Activated naive CD4-positive, alpha-beta T cell treated with Interleukin-2 at 50 U/mL for 16 hours (primary cell): ENCODE measurements around the gene FES.
"Not testable (repeated sequence)": the region's sequence is repeated elsewhere in the genome, so short reads cannot be mapped to it uniquely, and the experiment has no call there.

Experiments used
- DNase-seq: peaks from one replicate; pipeline ENCODE4 v3.0.0-alpha.2; 2020

Gene FES

GRCh38 chr15:90893175-90894090 is 9.1 kb downstream of the FES start:
- no peak for DNase-seq

DNA sequence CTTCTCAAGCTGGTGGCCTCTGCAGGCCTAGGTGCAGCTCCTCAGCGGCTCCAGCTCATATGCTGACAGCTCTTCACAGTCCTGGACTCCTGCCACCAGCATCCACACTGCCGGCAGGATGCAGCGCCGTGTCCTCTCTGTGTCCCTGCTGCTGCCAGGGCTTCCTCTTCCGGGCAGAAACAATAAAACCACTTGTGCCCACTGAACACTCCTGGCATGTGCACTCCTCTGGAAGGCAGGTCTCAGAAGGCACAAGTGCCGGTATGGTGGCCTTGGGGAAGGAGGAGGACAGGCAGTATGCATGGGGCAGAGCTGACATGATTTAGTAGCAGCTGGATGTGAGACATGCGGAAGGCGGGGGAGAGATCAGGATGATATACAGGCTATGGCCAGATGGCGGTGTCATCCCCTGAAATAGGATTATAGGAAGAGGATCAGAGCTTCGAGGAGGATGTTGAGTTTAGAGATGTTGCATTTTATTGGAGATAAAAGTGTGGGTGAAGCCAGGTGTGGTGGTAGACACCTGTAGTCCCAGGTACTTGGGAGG is 11.3 kb downstream of the FES start:
- DNase-seq, result no peak

- DNase-seq, result not testable (repeated sequence)
Observed at GRCh38 chr15:90897131-90897655, 12.9 kb downstream of the FES start.

- no peak for DNase-seq
Observed at GRCh38 chr15:90901175-90902039, 17.1 kb downstream of the FES start.

DNA sequence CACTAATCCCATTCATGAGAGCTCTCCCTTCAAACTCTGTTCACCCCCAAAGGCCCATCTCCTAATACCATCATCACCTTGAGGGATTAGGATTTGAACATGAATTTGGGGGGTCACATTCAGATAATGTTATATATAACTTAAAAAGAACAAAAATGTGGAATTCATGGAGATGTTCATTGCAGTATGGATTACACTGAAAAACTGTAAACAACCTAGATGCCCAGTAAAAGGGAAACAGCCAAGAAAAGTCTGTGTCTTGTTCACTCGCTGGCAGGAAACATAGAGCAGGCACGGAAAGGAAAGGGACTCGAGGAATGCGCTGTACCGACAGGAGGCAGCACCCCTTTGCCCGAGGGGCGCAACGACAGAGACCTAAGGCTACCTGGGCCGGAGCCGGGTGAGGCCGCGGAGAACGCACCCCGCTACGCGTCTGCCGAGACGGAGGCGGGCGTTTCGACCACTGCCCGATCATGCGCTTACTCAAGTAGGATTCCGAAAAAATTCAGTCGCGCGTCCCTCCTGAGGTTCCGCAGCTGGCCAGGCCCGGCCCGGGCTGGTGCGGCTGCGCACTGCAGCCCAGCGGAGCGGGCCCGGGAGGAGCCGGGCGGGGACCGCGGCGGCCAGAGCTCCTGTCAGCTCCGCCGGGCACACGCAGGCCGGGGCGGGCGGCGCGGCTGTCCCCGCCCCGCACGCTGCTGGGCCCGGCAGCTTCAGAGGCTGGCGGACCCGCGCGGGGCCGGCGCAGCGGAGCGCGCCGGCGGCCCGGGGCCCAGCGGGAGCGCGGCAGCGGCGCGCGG is 17.9 kb downstream of the FES start:
- DNase-seq, result peak; percentile 73

GRCh38 chr15:90902840-90903732 is 18.8 kb downstream of the FES start, which contains the start of gene MAN2A2:
Gene MAN2A2 (plus strand): TSS chr15:90903302. CDS start chr15:90904208, 906 bp downstream.
- DNase-seq, result peak; percentile 83

DNA sequence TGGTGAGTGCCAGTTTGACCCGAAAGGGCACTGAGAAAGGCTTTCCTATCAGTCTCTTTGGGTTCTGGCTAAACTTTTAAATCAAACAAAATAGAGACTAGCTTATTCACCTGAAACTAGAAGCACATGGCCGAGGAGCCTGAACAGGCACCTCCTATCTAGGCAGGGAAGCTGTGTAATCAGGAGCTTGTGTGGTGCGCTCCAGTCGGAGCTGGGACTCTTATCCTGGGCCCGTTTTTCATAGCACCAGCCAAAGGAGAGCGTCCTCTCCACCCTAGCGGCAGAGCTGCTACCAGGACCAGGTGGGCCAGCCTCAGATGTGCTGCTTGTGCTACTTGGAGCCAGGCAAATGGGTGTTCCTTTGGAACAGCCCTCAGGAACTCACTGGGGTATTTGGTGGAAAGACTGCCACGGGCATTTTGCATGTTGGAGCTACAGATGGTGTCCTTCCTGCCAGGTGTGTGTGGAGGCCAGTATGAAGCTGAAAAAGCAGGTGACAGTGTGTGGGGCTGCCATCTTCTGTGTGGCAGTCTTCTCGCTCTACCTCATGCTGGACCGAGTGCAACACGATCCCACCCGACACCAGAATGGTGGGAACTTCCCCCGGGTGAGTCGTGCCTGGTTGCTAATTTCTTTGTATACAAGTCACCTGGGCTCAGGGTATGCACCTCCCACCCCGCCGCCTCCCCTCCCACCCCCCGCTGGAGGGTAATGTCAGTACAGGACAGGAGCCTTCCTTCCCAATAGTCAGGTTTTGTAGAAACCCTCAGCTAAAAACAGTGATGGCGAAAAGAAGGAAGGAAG is 19.6 kb downstream of the FES start:
- DNase-seq, result no peak

GRCh38 chr15:90904746-90905145 is 20.4 kb downstream of the FES start:
- DNase-seq, result no peak

GRCh38 chr15:90905306-90906180 is 21.2 kb downstream of the FES start:
- no peak for DNase-seq

GRCh38 chr15:90906181-90906849 is 22.0 kb downstream of the FES start:
- no peak for DNase-seq

GRCh38 chr15:90907051-90907660 is 22.9 kb downstream of the FES start:
- DNase-seq, result no peak

DNA sequence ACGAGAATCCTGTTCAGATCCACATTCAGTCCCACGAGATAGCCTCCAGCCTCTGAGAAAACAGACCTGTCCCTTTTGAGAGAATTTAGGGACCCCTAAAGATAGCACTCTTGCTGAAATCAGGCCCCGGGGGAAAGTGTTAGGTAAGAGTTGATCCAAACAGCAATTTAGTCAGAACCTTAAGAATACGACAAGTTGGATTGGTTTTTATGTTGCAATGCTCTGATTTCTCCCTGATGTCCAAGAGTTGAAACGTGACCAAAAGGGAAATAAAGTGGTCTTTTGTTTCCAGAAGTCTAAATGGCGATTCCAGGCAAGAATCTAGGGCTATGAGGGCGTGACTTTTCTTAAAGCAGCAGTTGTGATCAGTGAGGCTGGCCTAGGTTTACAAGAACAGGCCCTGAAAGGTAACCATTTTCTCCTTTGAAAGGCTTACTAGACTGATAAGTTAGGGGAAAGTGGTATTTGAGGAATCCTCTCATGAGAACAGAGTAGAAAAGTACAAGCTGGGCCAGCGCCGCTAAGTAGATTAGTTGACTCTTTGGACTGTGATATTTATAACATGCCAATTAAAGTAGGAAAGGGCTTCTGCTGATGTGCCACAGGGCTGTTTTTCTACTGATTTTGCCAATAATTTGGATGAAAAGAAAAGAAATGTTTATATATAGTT is 23.7 kb downstream of the FES start:
- no peak for DNase-seq

DNA sequence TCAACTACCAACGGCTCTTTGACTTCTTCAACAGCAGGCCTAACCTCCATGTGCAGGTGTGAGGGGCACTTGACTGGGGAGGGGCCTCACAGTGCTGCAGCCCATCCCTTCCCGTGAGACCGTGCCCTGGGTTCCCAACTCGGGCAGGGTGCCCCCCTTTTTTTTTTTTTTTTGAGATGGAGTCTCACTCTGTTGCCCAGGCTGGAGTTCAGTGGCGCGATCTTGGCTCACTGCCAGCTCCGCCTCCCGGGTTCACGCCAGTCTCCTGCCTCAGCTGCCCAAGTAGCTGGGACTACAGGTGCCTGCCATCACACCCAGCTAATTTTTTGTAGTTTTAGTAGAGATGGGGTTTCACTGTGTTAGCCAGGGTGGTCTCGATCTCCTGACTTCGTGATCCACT is 25.1 kb downstream of the FES start:
- DNase-seq, result not testable (repeated sequence)

GRCh38 chr15:90909976-90910375 is 25.7 kb downstream of the FES start:
- DNase-seq, result no peak

DNA sequence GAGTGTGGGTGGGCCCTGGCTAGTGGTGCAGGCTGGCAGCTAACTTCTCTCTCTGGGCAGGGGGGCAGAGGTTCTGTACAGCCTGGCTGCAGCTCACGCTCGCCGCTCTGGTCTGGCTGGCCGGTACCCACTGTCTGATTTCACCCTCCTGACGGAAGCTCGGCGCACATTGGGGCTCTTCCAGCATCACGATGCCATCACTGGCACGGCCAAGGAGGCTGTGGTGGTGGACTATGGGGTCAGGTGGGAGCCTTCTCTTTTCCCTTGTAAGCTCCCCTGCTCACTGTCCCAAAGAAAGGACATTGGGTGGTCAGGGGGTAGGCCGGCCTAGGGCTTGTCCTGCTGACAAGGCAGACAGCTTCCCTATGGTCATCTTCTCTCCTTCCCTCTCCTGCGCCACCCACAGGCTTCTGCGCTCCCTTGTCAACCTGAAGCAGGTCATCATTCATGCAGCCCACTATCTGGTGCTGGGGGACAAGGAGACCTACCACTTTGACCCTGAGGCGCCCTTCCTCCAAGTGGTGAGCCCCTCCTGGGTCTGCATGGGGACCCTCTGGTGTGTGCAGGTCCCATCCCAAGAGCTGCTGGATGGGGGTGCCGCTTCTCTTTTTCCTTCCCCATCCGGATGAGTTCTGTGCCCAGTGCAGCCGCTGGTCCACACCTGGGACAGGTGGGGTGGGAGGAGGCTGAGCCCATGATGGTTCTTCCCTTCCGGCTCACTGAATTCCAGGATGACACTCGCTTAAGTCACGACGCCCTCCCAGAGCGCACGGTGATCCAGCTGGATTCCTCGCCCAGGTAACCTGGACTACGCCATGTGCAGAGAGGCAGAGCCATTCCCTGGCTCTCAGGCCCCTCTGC is 26.4 kb downstream of the FES start:
- DNase-seq, result no peak

- no peak for DNase-seq
Observed at GRCh38 chr15:90911302-90911623, 27.0 kb downstream of the FES start.
